GM18499 (cell line): ENCODE data around the gene WIPF2.
A peak's percentile ranks its signal among the peaks of the same experiment; 100 is the strongest.

Experiments
- ATAC-seq: cut with Tn5 transposase; IDR thresholded peaks from one replicate; pipeline ENCODE4 v1.9.1; 2021; ENCODE audit warnings: moderate number of reproducible peaks; ENCODE audit not compliant: insufficient read depth, unreplicated experiment

WIPF2 gene

GRCh38 chr17:40218740-40219593 is at the start of gene WIPF2:
TSS of gene WIPF2 (plus strand) at chr17:40219304. CDS start at chr17:40256460, 37,156 bp downstream.
- peak; percentile 67 for ATAC-seq

- no peak for ATAC-seq
Observed at GRCh38 chr17:40170325-40170724, 48.8 kb upstream of the WIPF2 start.

GRCh38 chr17:40171750-40172149 is 47.4 kb upstream of the WIPF2 start:
- no peak for ATAC-seq

- no peak for ATAC-seq
Observed at GRCh38 chr17:40173091-40173777, 45.9 kb upstream of the WIPF2 start.

- no peak for ATAC-seq
Observed at GRCh38 chr17:40173778-40174135, 45.3 kb upstream of the WIPF2 start.

GRCh38 chr17:40174514-40174913 is 44.6 kb upstream of the WIPF2 start:
- ATAC-seq: no peak

GRCh38 chr17:40175928-40176753 is 43.0 kb upstream of the WIPF2 start:
- ATAC-seq: no peak

- ATAC-seq: no peak
Observed at GRCh38 chr17:40176754-40177110, 42.4 kb upstream of the WIPF2 start.

GRCh38 chr17:40177275-40177874 is 41.7 kb upstream of the WIPF2 start, which contains the start of gene RAPGEFL1:
TSS of gene RAPGEFL1 (plus strand) at chr17:40177470. CDS start at chr17:40177862, 392 bp downstream.
- no peak for ATAC-seq

- no peak for ATAC-seq
Observed at GRCh38 chr17:40178021-40178601, 41.0 kb upstream of the WIPF2 start.

GRCh38 chr17:40178660-40179059 is 40.4 kb upstream of the WIPF2 start:
- no peak for ATAC-seq

GRCh38 chr17:40179923-40180659 is 39.0 kb upstream of the WIPF2 start:
- no peak for ATAC-seq

- no peak for ATAC-seq
Observed at GRCh38 chr17:40180694-40181093, 38.4 kb upstream of the WIPF2 start.

GRCh38 chr17:40181205-40181604 is 37.9 kb upstream of the WIPF2 start:
- ATAC-seq: no peak

GRCh38 chr17:40182606-40183005 is 36.5 kb upstream of the WIPF2 start:
- no peak for ATAC-seq

GRCh38 chr17:40187238-40187637 is 31.9 kb upstream of the WIPF2 start:
- no peak for ATAC-seq

GRCh38 chr17:40188694-40189093 is 30.4 kb upstream of the WIPF2 start:
- no peak for ATAC-seq

GRCh38 chr17:40190197-40191021 is 28.7 kb upstream of the WIPF2 start:
- ATAC-seq: no peak
